Measurements from ENCODE around the gene TUSC2.
"Not testable (repeated sequence)": the region's sequence is repeated elsewhere in the genome, so short reads cannot be mapped to it uniquely, and the experiment has no call there.

Gene TUSC2

GRCh38 chr3:50294492-50295403 lies 33.3 kb downstream of the TUSC2 start:
- no peak for DNase-seq (ENCODE audit: low spot score)

DNA sequence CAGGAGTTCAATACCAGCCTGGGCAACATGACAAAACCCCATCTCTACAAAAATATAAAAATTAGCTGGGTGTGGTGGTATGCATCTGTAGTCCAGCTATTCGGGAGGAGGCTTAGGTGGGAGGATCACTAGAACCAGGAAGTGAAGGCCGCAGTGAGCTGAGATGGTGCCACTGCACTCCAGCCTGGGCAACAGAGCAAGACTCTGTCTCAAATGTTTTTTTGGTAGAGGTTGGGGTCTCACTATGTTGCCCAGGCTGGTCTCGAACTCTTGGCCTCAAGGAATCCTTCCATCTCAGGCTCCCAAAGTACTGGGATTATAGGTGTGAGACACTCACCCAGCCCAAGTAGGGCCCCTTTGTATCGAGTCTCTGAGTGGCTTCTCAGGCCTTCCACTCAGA lies 33.9 kb downstream of the TUSC2 start:
- no peak for DNase-seq (ENCODE audit: low spot score)

DNA sequence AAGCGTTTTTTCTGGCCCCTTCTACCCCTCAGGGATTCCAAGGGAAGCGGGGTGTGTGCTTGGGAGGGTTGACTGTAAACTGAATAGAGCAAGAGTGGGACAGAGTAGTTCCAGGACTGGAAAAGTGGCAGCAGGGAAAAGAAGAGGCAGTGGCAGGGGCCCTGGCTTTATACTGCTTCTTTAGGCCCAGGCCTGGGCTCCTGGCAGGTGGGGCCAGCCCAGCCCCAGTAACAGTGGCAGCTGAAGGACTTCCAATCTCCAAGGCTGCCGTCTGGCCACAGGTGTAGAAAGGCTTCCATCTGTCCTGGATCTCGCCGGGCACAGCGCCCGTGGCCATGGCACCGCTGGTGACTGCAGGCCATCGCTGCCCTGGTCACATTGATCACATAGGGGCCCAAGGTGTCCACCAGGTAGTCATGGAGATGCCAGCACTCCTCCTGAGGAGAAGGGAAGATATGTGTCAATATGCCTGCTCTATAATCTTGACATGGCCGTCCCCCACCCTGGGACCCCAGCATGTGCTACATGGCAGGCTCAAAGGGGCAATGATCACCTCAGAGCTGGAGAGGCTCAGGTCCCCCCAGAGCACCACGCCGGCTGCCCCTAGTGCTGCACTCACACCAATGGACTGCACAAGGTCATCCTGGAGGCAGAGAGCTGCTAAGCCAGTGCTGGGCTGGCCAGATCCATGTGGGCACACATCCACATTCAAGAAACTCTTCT lies 34.8 kb downstream of the TUSC2 start:
- DNase-seq (ENCODE audit: low spot score) = no peak

DNA sequence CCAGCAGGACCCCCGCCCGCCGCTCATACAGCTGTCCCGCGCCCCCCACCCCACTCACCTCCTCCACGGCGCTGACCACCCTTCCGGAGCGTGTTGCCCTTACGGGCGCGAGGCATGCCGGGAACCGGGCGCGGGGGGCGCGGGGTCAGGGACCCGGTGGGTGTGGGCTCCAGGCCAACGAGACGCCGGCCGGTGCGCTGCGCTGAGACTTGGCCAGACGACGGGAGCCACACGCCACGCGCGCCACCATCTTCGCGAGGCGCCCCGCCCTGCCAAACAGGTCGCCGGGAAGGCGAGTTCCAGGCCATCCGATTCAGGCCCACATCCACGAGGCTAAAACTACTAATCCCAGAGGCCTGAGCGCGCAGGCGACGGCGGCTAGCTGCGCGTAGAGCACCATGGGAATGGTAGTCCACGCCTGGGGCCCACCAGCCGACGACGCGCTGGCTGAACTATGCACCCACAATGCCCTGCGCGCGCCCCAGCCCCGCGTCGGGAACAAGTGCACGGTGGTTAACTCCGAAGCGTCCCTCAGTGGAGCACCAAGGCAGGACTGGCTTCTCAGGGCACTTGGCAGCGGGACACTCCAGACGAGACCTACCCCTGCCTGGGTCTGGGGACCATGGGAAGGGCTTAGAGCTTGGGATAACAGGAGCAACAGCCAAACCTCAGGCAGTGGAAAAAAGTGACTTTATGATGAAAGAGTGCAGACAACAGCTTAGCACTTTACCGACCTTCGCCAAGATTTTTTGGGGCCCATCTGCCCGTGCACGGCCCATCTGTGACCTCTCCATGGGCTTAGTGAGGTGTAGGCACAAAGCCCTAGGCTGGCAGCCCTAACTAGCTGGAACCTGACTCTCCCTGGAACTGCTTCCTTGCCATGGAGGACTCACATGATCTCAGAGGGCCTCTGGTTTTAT lies 35.6 kb downstream of the TUSC2 start, which contains the start of gene IFRD2:
IFRD2 (minus strand) TSS at position 271 of the 920 bp plus-strand sequence; CDS start at position 116, 155 bp downstream.
- peak; percentile 95 for DNase-seq (ENCODE audit: low spot score)

DNA sequence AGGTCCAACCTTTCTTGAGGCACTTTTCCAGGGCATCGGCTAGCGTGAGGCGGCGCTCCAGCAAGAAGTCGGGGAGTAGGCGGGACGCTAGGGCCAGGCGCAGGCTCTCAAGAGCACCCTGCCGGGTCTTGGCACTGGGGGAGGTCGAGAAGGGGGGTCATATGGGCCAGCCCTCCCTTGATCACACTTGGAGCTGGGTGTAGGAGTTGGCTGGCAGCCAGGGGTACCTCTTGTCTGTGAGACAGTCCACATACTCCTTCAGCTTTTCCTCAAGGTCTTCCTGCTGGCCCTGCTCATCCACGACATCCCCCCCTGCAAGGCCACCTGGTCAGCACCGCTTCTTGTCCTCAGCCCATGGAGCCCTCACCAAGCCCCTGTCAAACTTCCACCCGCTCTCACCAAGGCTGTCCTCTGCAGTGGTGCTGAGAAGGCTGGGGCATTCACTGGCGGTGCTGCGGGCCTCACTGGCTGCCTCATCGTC lies 37.8 kb downstream of the TUSC2 start:
- no peak for DNase-seq (ENCODE audit: low spot score)

GRCh38 chr3:50289130-50289529 lies 38.9 kb downstream of the TUSC2 start:
- DNase-seq (ENCODE audit: low spot score) = no peak

DNA sequence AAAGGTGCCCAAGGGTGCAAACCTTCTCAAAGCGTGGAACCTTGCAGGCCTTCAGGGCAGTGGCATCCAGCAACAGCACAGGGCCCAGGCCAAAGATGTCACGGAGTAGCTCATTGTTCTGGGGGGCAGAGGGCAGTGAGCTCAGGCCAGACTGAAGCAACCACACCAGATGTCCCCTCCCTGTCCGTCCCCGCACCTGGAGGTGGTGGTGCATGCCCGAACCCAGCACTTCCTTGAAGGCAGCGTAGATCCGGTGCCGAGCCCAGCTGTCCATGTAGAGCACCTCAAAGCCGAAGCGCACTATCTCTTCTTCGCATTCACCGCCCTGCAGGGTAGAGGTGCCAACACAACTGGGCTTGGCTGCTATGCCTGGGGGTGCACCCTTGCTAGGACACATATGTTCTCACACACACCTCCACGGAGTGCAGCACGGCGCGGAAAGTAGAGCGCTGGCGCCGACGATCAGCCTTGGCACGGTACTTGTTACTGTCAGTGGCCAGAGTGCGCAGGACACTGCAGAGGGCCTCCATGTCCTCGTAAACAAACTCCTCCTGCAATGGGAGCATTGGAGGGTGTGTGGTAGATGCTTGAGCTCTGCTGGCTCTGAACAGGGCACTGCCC lies 39.5 kb downstream of the TUSC2 start:
- DNase-seq (ENCODE audit: low spot score) = no peak

DNA sequence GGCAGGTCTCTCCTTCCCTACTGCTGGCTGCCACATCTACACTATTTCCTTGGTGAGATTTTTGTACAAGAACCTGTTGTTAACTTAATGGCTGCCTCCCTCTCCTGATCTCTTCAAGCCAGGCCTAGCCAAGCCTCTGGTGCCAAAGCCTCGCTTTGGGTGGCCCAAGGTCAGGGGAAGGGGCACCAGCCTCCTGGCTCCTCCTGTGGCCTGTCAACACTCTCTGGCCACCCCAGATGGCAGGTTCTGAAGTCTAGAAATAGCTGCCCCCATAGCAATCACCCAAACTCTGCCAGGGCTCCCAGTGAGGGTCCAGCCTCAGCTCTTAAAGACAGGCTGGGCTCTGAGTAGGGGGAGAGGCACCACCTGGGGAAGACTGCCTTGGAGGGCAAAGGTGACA lies 40.8 kb downstream of the TUSC2 start:
- no peak for DNase-seq (ENCODE audit: low spot score)

DNA sequence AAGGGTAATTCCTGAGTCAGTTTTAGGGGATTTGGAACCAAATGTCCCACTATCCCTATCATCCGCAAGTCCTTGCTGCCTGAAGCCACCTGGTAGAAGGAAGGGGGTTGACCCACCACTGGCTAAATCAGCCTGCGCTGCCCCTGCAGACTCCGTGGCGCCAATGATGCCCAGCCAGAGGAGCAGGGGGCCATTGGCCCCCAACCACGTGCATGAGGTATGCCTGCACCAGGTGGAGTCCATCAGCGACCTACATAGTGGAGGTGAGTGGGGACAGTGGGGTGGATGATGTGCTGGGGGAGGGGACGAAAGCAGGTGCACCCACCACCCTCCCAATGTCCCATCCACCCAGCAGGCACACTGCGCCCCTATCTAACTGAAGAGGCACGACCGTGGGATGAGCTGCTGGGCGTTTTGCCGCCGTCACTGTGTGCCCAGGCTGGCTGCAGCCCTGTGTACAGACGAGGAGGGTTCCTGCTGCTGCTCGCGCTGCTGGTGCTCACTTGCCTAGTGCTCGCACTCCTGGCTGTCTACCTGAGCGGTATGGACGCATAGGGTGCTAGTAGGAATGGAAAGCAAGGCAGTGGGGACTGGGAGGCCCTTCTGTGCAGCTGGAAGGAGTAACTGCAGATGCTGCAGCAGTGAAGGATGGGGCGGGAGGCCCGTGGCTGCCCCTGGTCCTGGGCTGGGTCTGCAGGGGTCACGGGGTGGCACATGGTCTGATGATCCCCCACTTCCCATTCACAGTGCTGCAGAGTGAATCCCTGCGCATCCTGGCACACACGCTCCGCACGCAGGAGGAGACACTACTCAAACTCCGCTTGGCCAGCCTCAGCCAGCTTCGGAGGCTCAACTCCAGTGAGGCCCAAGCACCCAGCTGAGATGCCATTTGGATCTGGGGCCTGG lies 41.4 kb downstream of the TUSC2 start:
- DNase-seq (ENCODE audit: low spot score) = no peak

DNA sequence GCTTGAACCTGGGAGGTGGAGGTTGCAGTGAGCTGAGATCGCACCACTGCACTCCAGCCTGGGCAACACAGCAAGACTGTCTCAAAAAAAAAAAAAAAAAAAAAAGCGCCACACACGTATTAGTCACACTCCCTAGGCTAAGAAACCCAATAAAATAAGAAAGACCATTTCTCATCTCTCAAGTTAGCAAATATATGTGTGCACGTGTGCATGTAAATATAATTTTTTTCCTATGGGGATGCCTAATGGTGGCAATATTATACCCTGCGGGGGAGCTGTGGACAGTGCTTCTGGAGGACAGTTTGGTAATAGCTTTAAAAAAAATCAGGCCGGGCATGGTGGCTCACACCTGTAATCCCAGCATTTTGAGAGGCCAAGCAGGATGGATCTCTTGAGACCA lies 43.9 kb downstream of the TUSC2 start:
- not testable (repeated sequence) for DNase-seq (ENCODE audit: low spot score)

DNA sequence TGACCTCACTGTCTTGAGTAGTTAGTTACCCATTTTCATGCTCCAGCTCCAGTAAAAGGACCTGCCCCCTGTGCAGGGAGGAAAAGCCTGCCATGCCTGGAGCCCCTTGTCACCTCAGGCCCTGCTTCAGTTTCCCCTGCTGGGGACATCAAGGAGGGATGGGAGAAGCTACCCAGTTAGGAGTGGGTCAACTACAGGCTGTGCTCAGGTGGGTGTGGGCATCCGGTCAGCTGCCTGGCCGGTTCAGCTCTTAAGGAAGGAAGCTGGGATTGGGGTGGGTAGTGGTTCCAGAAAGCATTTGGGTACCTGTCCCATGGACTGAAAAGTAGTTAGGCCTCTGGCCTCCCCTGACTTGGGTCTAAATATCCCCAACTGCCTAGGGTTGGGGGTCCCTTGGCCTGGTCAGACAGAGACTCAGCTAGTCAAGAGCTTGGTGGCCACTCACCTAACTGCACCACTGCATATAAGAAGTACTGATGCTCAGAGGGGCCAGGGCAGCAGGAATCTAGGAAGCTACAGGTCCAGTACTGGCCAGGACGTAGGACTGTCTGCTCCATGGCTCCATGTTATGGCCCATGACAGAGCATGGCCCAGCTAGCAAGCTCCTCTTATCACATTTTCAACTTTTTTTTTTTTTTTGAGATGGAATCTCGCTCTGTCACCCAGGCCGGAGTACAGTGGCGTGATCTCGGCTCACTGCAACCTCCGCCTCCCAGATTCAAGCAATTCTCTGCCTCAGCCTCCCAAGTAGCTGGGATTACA lies 48.6 kb downstream of the TUSC2 start:
- DNase-seq (ENCODE audit: low spot score) = no peak

DNA sequence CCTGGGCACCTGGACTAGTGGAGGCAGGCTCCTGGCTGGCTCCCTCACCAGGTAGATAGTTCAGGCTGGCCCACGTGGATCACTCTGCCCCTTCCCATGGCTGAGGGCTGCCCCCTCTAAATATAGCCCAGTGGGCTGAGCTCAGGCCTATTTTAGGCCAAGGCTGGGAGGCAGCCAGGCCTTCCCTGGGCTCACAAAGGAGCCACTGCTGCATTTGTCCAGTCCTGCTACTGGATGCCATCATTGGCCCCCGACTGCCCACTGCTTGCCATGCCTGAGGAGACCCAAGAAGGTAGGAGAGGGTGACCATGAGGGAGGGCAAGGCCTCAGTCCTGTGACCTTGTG lies 49.2 kb downstream of the TUSC2 start, which contains the start of gene LSMEM2:
LSMEM2 (plus strand) TSS at position 208 of the 345 bp plus-strand sequence; CDS start at position 235, 27 bp downstream.
- no peak for DNase-seq (ENCODE audit: low spot score)

GRCh38 chr3:50278123-50278879 lies 49.7 kb downstream of the TUSC2 start:
- DNase-seq (ENCODE audit: low spot score) = no peak

DNA sequence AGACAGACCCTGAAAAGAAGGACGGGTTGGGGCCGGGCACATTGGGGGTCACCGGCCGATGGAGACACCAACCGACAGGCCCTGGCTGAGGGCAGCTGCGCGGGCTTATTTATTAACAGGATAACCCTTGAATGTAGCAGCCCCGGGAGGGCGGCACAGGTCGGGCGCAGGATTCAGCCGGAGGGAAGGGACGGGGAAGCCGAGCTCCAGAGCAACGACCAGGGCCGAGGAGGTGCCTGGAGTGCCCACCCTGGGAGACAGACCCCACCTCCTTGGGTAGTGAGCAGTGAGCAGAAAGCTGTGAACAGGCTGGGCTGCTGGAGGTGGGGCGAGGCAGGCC lies 51.3 kb downstream of the TUSC2 start:
- DNase-seq (ENCODE audit: low spot score) = no peak

DNA sequence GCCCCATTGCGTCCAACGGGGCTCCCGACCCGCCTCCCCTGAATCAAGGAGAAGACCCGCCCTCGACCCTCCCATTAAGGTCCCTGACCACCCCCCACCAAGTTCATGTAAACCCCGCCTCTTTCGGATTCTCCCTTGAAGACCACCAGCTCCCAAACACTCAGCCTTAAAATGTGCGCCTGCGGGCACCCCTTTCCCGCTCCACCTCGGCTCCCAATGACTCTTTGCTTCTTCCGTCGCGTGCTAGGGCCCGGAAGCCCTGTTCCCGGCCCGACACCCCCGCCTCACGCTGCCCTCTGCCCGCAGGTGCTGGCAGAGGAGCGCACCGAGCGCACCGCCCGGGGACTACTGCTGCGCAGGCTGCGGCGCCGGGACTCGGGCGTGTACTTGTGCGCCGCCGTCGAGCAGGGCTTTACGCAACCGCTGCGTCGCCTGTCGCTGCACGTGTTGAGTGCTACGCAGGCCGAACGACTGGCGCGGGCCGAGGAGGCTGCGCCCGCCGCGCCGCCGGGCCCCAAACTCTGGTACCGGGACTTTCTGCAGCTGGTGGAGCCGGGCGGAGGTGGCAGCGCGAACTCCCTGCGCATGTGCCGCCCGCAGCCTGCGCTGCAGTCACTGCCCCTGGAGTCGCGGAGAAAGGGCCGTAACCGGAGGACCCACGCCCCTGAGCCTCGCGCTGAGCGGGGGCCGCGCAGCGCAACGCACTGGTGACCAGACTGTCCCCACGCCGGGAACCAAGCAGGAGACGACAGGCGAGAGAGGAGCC lies 51.8 kb downstream of the TUSC2 start:
- DNase-seq (ENCODE audit: low spot score) = no peak

DNA sequence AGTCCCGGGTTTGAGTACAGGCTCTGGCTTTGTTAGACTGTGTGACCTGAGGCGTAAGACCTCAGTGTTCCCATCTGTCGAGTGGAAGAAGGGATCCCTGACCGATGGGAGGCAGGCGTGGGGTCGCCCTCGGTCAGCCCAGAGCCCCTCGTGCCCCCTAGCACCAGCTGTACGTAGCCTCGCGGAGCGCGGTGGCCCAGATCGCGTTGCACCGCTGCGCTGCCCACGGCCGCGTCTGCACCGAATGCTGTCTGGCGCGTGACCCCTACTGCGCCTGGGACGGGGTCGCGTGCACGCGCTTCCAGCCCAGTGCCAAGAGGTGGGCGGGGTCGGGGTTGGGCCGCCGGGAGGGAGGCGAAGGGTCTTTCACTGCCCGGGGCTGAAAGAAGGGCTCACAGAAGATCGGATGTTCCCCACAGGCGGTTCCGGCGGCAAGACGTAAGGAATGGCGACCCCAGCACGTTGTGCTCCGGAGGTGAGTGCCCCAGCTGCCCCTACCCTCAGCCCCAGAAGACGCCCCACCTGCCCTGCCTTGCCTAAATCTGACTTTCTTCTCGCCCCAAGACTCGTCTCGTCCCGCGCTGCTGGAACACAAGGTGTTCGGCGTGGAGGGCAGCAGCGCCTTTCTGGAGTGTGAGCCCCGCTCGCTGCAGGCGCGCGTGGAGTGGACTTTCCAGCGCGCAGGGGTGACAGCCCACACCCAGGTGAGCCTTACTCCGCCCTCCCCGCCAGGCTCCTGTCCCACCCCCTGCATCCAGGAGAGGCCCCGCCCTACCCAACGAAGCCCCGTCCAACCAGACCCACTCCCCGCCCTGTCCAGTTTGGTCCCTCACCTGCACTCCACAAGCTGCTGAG lies 52.7 kb downstream of the TUSC2 start:
- no peak for DNase-seq (ENCODE audit: low spot score)

Data from COLO829 (cell line).